ENCODE data around the gene CKM. TPM values are rescaled to one million over a fixed set of nuclear protein-coding genes. Genes with fewer than 3 reads are reported as not detected.

Gene CKM
- total RNA-seq, 3 donors from 2014 or later, result not detected

DNA sequence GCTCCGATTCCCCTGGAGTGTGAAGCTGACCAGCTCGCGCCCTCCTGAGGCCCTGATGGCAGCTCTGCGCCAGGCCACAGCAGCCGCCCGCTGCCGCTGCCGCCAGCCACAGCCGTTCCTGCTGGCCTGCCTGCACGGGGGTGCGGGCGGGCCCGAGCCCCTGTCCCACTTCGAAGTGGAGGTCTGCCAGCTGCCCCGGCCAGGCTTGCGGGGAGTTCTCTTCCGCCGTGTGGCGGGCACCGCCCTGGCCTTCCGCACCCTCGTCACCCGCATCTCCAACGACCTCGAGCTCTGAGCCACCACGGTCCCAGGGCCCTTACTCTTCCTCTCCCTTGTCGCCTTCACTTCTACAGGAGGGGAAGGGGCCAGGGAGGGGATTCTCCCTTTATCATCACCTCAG lies 20.3 kb downstream of the CKM start:
- no peak overlapping the region for H3K27ac ChIP-seq
- intact Hi-C loops (cut with DNase I; ENCODE audit: low total_unique reads), result loop anchor here (5.0 kb wide), 1 partner anchor 275 kb away; no protein-coding TSS in a partner anchor
- H3K27me3 ChIP-seq, result no peaks in the 10 kb centered on the region
- H3K9me3 ChIP-seq, result no peaks in the 10 kb centered on the region
- H3K4me3 ChIP-seq, result no peak overlapping the region
- no peak for DNase-seq (ENCODE audit: low spot score in 2 of 2)
- H3K36me3 ChIP-seq, result peaks cover 4% of the 10 kb centered on the region
- TF ChIP-seq POLR2A (IDR thresholded peaks at IDR 0.05) (no peak), POLR2AphosphoS5 (IDR thresholded peaks at IDR 0.05) (no peak)
- TF ChIP-seq, protein P1, sequence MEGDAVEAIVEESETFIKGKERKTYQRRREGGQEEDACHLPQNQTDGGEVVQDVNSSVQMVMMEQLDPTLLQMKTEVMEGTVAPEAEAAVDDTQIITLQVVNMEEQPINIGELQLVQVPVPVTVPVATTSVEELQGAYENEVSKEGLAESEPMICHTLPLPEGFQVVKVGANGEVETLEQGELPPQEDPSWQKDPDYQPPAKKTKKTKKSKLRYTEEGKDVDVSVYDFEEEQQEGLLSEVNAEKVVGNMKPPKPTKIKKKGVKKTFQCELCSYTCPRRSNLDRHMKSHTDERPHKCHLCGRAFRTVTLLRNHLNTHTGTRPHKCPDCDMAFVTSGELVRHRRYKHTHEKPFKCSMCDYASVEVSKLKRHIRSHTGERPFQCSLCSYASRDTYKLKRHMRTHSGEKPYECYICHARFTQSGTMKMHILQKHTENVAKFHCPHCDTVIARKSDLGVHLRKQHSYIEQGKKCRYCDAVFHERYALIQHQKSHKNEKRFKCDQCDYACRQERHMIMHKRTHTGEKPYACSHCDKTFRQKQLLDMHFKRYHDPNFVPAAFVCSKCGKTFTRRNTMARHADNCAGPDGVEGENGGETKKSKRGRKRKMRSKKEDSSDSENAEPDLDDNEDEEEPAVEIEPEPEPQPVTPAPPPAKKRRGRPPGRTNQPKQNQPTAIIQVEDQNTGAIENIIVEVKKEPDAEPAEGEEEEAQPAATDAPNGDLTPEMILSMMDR (IDR thresholded peaks at IDR 0.05), result no peak
- no peaks in the 10 kb centered on the region for H3K4me1 ChIP-seq

- Histone ChIP-seq H3K36me3 (peaks cover 4% of the 10 kb centered on the region), H3K9me3 (no peaks in the 10 kb centered on the region), H3K27ac (no peak overlapping the region), H3K4me3 (no peak overlapping the region), H3K4me1 (no peaks in the 10 kb centered on the region), H3K27me3 (no peaks in the 10 kb centered on the region)
- intact Hi-C loops (cut with DNase I; ENCODE audit: low total_unique reads), result loop anchor here (5.0 kb wide), 1 partner anchor 272 kb away; no protein-coding TSS in a partner anchor
- no peak for TF ChIP-seq POLR2A (IDR thresholded peaks at IDR 0.05)
- TF ChIP-seq, protein P1 (IDR thresholded peaks at IDR 0.05), result no peak
- TF ChIP-seq POLR2AphosphoS5 (IDR thresholded peaks at IDR 0.05), result no peak
- DNase-seq (ENCODE audit: low spot score in 2 of 2), result no peak
Measured at GRCh38 chr19:45299719-45300118, 23.0 kb downstream of the CKM start.

GRCh38 chr19:45298264-45298663 lies 24.4 kb downstream of the CKM start:
- H3K36me3 ChIP-seq, result peaks cover 4% of the 10 kb centered on the region
- no peaks in the 10 kb centered on the region for H3K4me1 ChIP-seq
- peaks cover 0 to 5% of the 10 kb centered on the region in 2 donors for H3K9me3 ChIP-seq
- H3K27ac ChIP-seq, result no peak overlapping the region
- no peak for TF ChIP-seq POLR2AphosphoS5 (IDR thresholded peaks at IDR 0.05)
- TF ChIP-seq, protein P1 (IDR thresholded peaks at IDR 0.05), result no peak
- TF ChIP-seq POLR2A (IDR thresholded peaks at IDR 0.05), result no peak
- no peaks in the 10 kb centered on the region for H3K27me3 ChIP-seq
- intact Hi-C loops (cut with DNase I; ENCODE audit: low total_unique reads), result no loop called here
- no peak overlapping the region for H3K4me3 ChIP-seq
- DNase-seq (ENCODE audit: low spot score in 2 of 2), result no peak

DNA sequence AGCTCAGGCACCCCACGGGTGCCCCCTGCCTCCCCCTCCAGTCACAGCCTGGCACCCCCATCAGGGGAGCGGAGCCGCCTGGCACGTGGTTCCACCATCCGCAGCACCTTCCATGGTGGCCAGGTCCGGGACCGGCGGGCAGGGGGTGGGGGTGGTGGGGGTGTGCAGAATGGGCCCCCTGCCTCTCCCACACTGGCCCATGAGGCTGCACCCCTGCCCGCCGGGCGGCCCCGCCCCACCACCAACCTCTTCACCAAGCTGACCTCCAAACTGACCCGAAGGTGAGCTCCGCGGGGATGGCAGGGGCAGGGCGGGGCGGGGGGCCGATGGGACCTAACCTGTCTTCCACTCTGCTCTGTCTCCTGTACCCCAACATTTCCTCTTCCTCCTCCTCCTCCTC lies 25.0 kb downstream of the CKM start:
- TF ChIP-seq POLR2A (IDR thresholded peaks at IDR 0.05) (no peak), POLR2AphosphoS5 (IDR thresholded peaks at IDR 0.05) (no peak)
- TF ChIP-seq, protein P1 (IDR thresholded peaks at IDR 0.05), result no peak
- Histone ChIP-seq H3K4me1 (no peaks in the 10 kb centered on the region), H3K27ac (no peak overlapping the region), H3K27me3 (no peaks in the 10 kb centered on the region), H3K36me3 (peaks cover 4% of the 10 kb centered on the region), H3K4me3 (no peak overlapping the region), H3K9me3 (peaks cover 0 to 9% of the 10 kb centered on the region in 2 donors)
- intact Hi-C loops (cut with DNase I; ENCODE audit: low total_unique reads), result no loop called here
- no peak for DNase-seq (ENCODE audit: low spot score in 2 of 2)

- H3K4me1 ChIP-seq, result no peaks in the 10 kb centered on the region
- H3K27ac ChIP-seq, result no peak overlapping the region
- H3K27me3 ChIP-seq, result no peaks in the 10 kb centered on the region
- DNase-seq (ENCODE audit: low spot score in 2 of 2), result no peak
- TF ChIP-seq POLR2AphosphoS5 (IDR thresholded peaks at IDR 0.05) (no peak), POLR2A (IDR thresholded peaks at IDR 0.05) (no peak)
- TF ChIP-seq, protein P1 (IDR thresholded peaks at IDR 0.05), result no peak
- intact Hi-C loops (cut with DNase I; ENCODE audit: low total_unique reads), result no loop called here
- no peak overlapping the region for H3K4me3 ChIP-seq
- peaks cover 4% of the 10 kb centered on the region for H3K36me3 ChIP-seq
- H3K9me3 ChIP-seq, result peaks cover 0 to 9% of the 10 kb centered on the region in 2 donors
Measured at GRCh38 chr19:45296355-45296754, 26.3 kb downstream of the CKM start.
